MM.1S (cell line): Measurements from ENCODE around the gene CTNNA3.

Experiments used
- CTCF ChIP-seq: fragments of 300-600 bp; sonication (generic); IDR thresholded peaks from 2 replicates; pipeline ENCODE4 v1.5.1; 2016; ENCODE audit warnings: antibody characterized with exemption, low read length, mixed read lengths
- EZH2 ChIP-seq: fragments of 300-600 bp; sonication (generic); optimal IDR thresholded peaks from 2 replicates; pipeline ENCODE3; 2017; ENCODE audit warnings: low read depth, mild to moderate bottlenecking, antibody characterized with exemption, low read length, mixed read lengths
- EZH2phosphoT487 ChIP-seq: fragments of 300-600 bp; sonication (generic); IDR thresholded peaks from 2 replicates; pipeline ENCODE4 v1.6.1; 2018; ENCODE audit warnings: antibody characterized with exemption, low read length

GRCh38 chr10:67175354-67175753 is 520.6 kb downstream of the CTNNA3 start:
- TF ChIP-seq CTCF (no peak), EZH2phosphoT487 (no peak), EZH2 (no peak)
